Measurements from ENCODE around the gene TRDN. TPM values are rescaled to one million over a fixed set of nuclear protein-coding genes. Genes with fewer than 3 reads are reported as not detected.

TRDN gene
- total RNA-seq, 1 donor, result not detected

DNA sequence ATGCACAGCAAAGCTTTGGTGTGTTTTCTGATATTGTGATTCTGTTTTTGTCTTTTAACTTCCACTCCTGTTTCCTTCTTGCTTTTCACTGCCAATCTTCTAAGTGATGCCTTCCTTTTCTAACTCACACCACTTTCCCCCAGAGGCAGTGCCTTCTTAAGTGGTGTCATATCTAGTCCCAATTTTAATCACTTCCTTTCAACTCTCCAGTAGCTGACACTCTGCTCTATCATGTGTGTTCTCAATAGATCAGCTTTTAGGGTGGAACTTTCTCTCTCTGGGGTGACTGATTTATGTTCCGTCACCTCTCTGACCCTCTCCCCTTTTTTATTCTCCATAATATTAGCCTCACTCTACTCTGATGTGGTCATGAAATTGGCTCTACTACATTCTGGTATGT lies 460.0 kb downstream of the TRDN start:
- no peak overlapping the region for H3K4me3 ChIP-seq (ENCODE audit: low read depth, low read length)
- no peak for DNase-seq (ENCODE audit: low read depth)
- TF ChIP-seq CTCF (IDR thresholded peaks at IDR 0.05; ENCODE audit: insufficient read depth, low read depth, low read length), result no peak

DNA sequence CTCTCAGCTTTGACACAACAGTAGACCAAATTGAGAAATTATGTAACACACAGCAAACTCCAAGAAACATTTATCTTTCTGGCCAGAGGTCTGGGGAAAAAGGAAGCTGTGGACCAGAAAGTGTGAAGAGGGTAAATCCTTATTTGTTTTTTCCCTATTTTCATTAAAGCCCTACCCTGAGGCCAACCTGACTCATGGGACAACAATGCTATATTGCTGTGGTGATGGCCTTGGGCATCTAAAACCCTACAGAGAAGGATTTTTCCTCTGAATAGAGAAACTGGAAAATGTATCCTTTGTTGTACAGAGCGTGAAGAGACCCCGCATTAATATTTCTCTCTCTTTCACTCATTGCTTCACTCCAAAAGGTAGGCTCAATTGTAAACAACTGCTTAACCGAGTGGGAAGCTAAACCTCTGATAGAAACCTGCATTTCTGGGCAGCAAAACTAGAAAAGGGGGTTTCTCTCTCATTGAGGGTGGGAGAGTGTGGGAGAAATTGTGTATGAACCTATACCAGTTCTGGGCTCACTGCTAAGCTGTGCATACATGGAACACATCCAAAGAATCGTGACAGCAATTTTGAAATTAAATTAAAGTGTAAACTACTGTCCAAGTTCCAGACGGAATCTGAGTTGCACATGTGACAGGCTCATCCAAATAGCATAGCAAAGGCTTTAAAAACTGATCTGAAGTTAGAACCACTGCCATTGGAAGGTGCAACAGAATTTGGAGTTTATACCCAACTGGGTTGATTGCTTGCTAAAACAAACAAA lies 465.2 kb downstream of the TRDN start:
- DNase-seq (ENCODE audit: low read depth), result no peak
- H3K4me3 ChIP-seq (ENCODE audit: low read depth, low read length), result no peak overlapping the region
- TF ChIP-seq CTCF (IDR thresholded peaks at IDR 0.05; ENCODE audit: insufficient read depth, low read depth, low read length), result no peak

DNA sequence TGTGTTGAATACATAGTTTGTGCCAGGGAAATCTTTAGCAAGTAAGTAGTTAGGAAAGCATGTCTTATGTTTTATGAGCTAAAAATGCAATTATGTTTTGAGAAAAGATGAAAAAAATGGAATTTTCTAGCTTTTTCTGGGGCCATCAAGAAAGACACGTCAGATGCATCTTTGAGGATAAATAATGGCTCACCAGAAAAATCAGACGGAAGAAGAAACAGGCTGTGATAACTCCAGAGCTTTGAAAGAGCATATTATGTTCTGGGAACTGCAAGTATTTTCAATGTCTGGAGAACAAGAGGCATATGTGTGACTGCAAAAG lies 467.0 kb downstream of the TRDN start:
- no peak overlapping the region for H3K4me3 ChIP-seq (ENCODE audit: low read depth, low read length)
- DNase-seq (ENCODE audit: low read depth), result no peak
- TF ChIP-seq CTCF (IDR thresholded peaks at IDR 0.05; ENCODE audit: insufficient read depth, low read depth, low read length), result no peak

- DNase-seq (ENCODE audit: low read depth), result no peak
- H3K4me3 ChIP-seq (ENCODE audit: low read depth, low read length), result no peak overlapping the region
- TF ChIP-seq CTCF (IDR thresholded peaks at IDR 0.05; ENCODE audit: insufficient read depth, low read depth, low read length), result no peak
These were observed 467.6 kb downstream of the TRDN start for GRCh38 chr6:123168892-123169773.

GRCh38 chr6:123168466-123168865 lies 468.3 kb downstream of the TRDN start:
- TF ChIP-seq CTCF (IDR thresholded peaks at IDR 0.05; ENCODE audit: insufficient read depth, low read depth, low read length), result no peak
- H3K4me3 ChIP-seq (ENCODE audit: low read depth, low read length), result no peak overlapping the region
- DNase-seq (ENCODE audit: low read depth), result no peak

Other genes with a start within 250 kb of the TRDN start
- gene NKAIN2, start 166.9 kb upstream of the TRDN start, total RNA-seq, result not detected in 2 replicates

Measured in fibroblast of villous mesenchyme (primary cell).